Upper lobe of left lung (tissue), 6 donors: ENCODE results near the gene PGLYRP4. TPM values are rescaled to one million over a fixed set of nuclear protein-coding genes. Genes with fewer than 3 reads are reported as not detected.

Experiments used
- ATAC-seq, 2 donors: fragments of 200-7000 bp; cut with Tn5 transposase; one replicate each; pipeline ENCODE4 v1.9.1; 2022; ENCODE audit warnings: mild to moderate bottlenecking in 2 of 2, moderate library complexity in 2 of 2; ENCODE audit not compliant: low FRiP score in 2 of 2
- DNase-seq, 2 donors: peaks; one replicate each; pipeline ENCODE4 v3.0.0-alpha.2; 2019 to 2020
- H3K27ac ChIP-seq, 4 donors: fragments of 200-600 bp; sonication (generic); one replicate each; pipeline ENCODE4 v1.5.1; 2016 to 2019
- H3K27me3 ChIP-seq, 4 donors: fragments of 200-600 bp; sonication (generic); one replicate each; pipeline ENCODE4 v1.5.1; 2017 to 2019
- H3K36me3 ChIP-seq, 4 donors: fragments of 200-600 bp; sonication (generic); one replicate each; pipeline ENCODE4 v1.5.1; 2016 to 2019
- H3K4me1 ChIP-seq, 4 donors: fragments of 200-600 bp; sonication (generic); one replicate each; pipeline ENCODE4 v1.5.1; 2018 to 2019
- H3K4me3 ChIP-seq, 4 donors: fragments of 200-600 bp; sonication (generic); one replicate each; pipeline ENCODE4 v1.5.1; 2017 to 2019; ENCODE audit warnings: mild to moderate bottlenecking in 2 of 4, moderate library complexity in 1 of 4
- H3K9me3 ChIP-seq, 4 donors: fragments of 200-600 bp; sonication (generic); one replicate each; pipeline ENCODE4 v1.5.1; 2018 to 2019
- EP300 ChIP-seq, 4 donors: sonication (generic); formaldehyde crosslinking; IDR thresholded peaks; one replicate each; pipeline ENCODE4 v1.5.1; 2017; ENCODE audit warnings: antibody characterized with exemption in 4 of 4, control low read depth in 2 of 4
- POLR2A ChIP-seq, 4 donors: fragments of 450-650 bp; IDR thresholded peaks; one replicate each; pipeline ENCODE4 v1.5.1; 2016 to 2017; ENCODE audit warnings: antibody characterized with exemption in 4 of 4, mild to moderate bottlenecking in 2 of 4
- POLR2AphosphoS5 ChIP-seq, 2 donors: sonication (generic); formaldehyde crosslinking; IDR thresholded peaks; one replicate each; pipeline ENCODE4 v1.5.1; 2017; ENCODE audit warnings: antibody characterized with exemption in 2 of 2
- WGBS, 2 donors: methylation state at CpG; one replicate each; pipeline ENCODE4 v1.1.5; 2017 to 2018; 5-methylcytosine and 5-hydroxymethylcytosine counted together
- total RNA-seq, 6 donors: library from RNA; depleted of rRNA in 4 of 6; stranded (reverse); fragments of >200 nt in 4 of 6; gene quantifications; one replicate each; pipeline versions ENCODE4 v1.1.0 to v1.2.1, GENCODE V29; 2016 to 2021
- TF ChIP-seq, protein P1 (sequence below), 6 experiments: fragments of 450-650 bp in 4 of 6; fragments of 200-600 bp in 2 of 6; sonication (generic) in 2 of 6; IDR thresholded peaks; one replicate each; pipeline ENCODE4 v1.5.1; 2016 to 2019; ENCODE audit warnings: antibody characterized with exemption in 6 of 6
- donor health status: DM: no; HTN: no; CAD: no; lungs with moderate emphysema.
- donor health status: DM: no; HTN: yes; CAD: no; lungs with severe emphysema.

Gene PGLYRP4
- total RNA-seq, 6 donors from 2014 or later, result not detected

DNA sequence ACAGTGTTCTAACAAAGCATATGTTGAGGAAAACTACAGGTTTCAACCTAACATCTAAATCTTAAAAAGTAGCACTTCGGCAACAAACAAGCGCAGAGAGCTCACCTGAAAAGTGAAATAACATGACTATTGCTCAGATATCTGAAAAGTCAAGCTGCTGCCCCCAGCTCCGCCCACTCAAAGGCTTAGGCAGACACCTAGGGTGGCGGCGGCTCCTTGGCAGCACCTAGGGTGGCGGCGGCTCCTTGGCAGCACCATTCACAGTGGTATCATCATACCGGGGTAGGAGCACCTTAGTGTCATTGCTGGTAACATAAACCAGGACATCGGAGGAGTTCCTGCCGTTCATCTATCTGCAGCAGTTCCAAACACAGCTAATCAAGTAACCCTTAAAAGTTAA is 30.9 kb upstream of the PGLYRP4 start:
- DNase-seq (no peak), ATAC-seq (no peak)
- H3K27me3 ChIP-seq, result no peaks in the 10 kb centered on the region
- WGBS, 2 donors, result 88 to 92% methylated on average over 7 to 10 of the region's 10 CpGs
- H3K9me3 ChIP-seq, result peaks cover 0 to 14% (median 4%) of the 10 kb centered on the region in 4 donors
- H3K4me1 ChIP-seq, result peaks cover 0 to 11% (median 5%) of the 10 kb centered on the region in 4 donors
- H3K27ac ChIP-seq, result no peak overlapping the region
- TF ChIP-seq POLR2AphosphoS5 (IDR thresholded peaks at IDR 0.05), result no peak
- no peak for TF ChIP-seq EP300 (IDR thresholded peaks at IDR 0.05)
- TF ChIP-seq, protein P1, sequence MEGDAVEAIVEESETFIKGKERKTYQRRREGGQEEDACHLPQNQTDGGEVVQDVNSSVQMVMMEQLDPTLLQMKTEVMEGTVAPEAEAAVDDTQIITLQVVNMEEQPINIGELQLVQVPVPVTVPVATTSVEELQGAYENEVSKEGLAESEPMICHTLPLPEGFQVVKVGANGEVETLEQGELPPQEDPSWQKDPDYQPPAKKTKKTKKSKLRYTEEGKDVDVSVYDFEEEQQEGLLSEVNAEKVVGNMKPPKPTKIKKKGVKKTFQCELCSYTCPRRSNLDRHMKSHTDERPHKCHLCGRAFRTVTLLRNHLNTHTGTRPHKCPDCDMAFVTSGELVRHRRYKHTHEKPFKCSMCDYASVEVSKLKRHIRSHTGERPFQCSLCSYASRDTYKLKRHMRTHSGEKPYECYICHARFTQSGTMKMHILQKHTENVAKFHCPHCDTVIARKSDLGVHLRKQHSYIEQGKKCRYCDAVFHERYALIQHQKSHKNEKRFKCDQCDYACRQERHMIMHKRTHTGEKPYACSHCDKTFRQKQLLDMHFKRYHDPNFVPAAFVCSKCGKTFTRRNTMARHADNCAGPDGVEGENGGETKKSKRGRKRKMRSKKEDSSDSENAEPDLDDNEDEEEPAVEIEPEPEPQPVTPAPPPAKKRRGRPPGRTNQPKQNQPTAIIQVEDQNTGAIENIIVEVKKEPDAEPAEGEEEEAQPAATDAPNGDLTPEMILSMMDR (IDR thresholded peaks at IDR 0.05), result no peak
- no peak for TF ChIP-seq POLR2A (IDR thresholded peaks at IDR 0.05)
- H3K4me3 ChIP-seq, result no peak overlapping the region
- H3K36me3 ChIP-seq, result no peaks in the 10 kb centered on the region

DNA sequence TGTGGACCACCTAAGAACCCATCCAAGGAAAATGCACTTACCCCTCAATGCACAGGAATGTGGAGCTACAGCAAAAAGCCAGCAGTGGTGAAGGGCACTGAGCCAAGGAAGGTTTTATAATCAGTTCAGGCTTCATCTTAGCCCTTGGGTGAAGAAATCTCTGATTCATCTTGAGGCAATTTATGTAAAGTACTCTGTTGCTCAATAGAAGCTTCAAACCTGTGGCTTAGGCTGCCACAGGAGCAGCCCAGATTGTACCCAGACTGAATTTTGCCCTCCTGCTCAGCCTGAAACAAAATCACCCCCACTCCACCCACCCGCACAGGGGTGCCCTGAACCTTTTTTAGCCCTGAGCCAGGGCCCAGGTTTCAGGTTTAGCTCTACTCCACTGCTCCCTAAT is 26.9 kb upstream of the PGLYRP4 start, which contains the start of gene S100A12:
TSS of gene S100A12 (minus strand) at position 111 of the 400 bp plus-strand sequence. CDS start 1,029 bp downstream, outside the sequence.
- peak in 1 of 4 donors; percentile 16 for TF ChIP-seq EP300 (IDR thresholded peaks at IDR 0.05)
- peak; percentile 9 to 38 for TF ChIP-seq POLR2AphosphoS5 (IDR thresholded peaks at IDR 0.05)
- TF ChIP-seq, protein P1 (IDR thresholded peaks at IDR 0.05), result no peak
- H3K4me3 ChIP-seq, result no peak within 1 kb of the TSS
- no peaks in the 10 kb centered on the region for H3K27me3 ChIP-seq
- ATAC-seq (peak; percentile 44 to 81), DNase-seq (peak in 1 of 2 donors; percentile 76)
- H3K4me1 ChIP-seq, result peaks cover 0 to 11% (median 5%) of the 10 kb centered on the region in 4 donors
- no peaks in the 10 kb centered on the region for H3K9me3 ChIP-seq
- no peaks in the 10 kb centered on the region for H3K36me3 ChIP-seq
- peak within 1 kb of the TSS; percentile 27 to 81 (median 46) for H3K27ac ChIP-seq
- WGBS, 2 donors, result 35 to 83% methylated on average over 1 of the region's 1 CpG

DNA sequence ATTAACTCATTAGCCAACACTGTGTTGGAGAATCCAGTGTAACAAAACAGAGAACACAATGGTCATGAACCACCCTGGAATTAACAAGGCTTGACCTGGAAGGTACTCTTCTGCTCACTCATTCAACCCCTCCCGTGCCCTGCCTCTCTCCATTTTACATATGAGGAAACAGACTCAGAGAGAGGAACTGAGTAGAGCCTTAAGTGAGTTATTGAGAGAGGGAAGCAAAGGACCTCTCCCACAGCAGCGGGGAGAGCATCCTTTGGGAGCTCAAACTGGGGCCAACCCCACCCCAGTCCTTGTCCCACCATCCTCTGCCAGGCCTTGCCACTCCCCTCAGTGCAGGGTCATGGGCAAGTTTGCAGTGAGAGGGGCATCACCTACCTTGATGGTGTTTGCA is 25.4 kb upstream of the PGLYRP4 start:
- no peak for TF ChIP-seq POLR2AphosphoS5 (IDR thresholded peaks at IDR 0.05)
- TF ChIP-seq, protein P1 (IDR thresholded peaks at IDR 0.05), result no peak
- TF ChIP-seq POLR2A (IDR thresholded peaks at IDR 0.05), result no peak
- TF ChIP-seq EP300 (IDR thresholded peaks at IDR 0.05), result no peak
- peak in 1 of 2 donors; percentile 54 for ATAC-seq
- WGBS, 2 donors, result 53 to 57% methylated on average over 2 of the region's 2 CpGs
- no peak overlapping the region for H3K4me3 ChIP-seq
- H3K27ac ChIP-seq, result peak overlapping the region in 3 of 4 donors; percentile 43 to 81 (median 47)
- no peaks in the 10 kb centered on the region for H3K27me3 ChIP-seq
- DNase-seq, result peak in 1 of 2 donors; percentile 55
- H3K4me1 ChIP-seq, result peaks cover 0 to 11% (median 5%) of the 10 kb centered on the region in 4 donors
- no peaks in the 10 kb centered on the region for H3K9me3 ChIP-seq
- no peaks in the 10 kb centered on the region for H3K36me3 ChIP-seq

DNA sequence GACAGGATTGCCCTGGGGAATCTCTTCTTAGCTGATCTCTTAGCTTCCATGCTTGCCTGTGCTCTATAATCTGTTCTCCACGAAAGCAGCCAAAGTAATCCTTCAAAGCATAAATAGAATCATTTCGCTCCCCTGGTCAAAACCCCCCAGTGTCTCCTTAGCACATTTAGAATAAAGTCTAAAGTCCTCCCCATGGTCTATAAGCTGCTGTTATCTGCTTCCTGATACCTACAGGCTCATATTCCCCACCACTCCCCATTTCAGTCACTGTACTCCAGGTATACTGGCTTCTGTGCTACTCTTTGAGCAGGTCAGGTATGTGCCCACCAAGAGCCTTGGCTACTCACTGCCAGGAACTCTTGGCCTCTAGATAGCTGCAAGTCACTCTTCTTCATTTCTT is 23.9 kb upstream of the PGLYRP4 start:
- Histone ChIP-seq H3K4me3 (no peak overlapping the region), H3K36me3 (no peaks in the 10 kb centered on the region), H3K27ac (no peak overlapping the region), H3K27me3 (no peaks in the 10 kb centered on the region), H3K9me3 (no peaks in the 10 kb centered on the region), H3K4me1 (peaks cover 0 to 13% (median 9%) of the 10 kb centered on the region in 4 donors)
- TF ChIP-seq, protein P1 (IDR thresholded peaks at IDR 0.05), result no peak
- no peak for TF ChIP-seq EP300 (IDR thresholded peaks at IDR 0.05)
- TF ChIP-seq POLR2A (IDR thresholded peaks at IDR 0.05), result no peak
- no peak for TF ChIP-seq POLR2AphosphoS5 (IDR thresholded peaks at IDR 0.05)
- 91 to 94% methylated on average over 2 of the region's 2 CpGs for WGBS, 2 donors
- no peak for DNase-seq
- no peak for ATAC-seq

DNA sequence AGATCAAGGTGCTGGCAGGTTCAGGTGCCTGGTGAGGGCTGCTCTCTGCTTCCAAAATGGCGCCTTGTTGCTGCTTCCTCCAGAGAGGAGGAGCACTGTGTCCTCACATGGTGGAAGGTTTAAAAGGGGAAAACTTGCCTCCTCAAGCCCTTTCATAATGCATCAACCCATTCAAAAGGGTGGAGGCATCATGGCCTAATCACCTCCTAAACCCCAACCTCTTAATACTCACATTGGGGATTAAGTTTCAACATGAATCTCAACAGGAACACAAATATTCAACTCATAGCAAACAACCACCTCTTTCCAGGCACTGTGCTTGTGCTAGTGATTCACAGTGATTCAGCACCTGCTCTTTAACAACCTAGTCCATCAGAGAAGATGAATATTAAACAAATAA is 22.6 kb upstream of the PGLYRP4 start:
- H3K27me3 ChIP-seq, result no peaks in the 10 kb centered on the region
- ATAC-seq, result no peak

More for the DNA sequence above, 22.6 kb upstream of the PGLYRP4 start:
- Histone ChIP-seq H3K9me3 (no peaks in the 10 kb centered on the region), H3K4me1 (peaks cover 0 to 18% (median 9%) of the 10 kb centered on the region in 4 donors), H3K27ac (peak overlapping the region in 1 of 4 donors; percentile 54), H3K4me3 (no peak overlapping the region), H3K36me3 (no peaks in the 10 kb centered on the region)
- 71 to 88% methylated on average over 1 of the region's 1 CpG for WGBS, 2 donors
- DNase-seq, result no peak
- TF ChIP-seq POLR2A (IDR thresholded peaks at IDR 0.05), result no peak
- TF ChIP-seq EP300 (IDR thresholded peaks at IDR 0.05), result no peak
- TF ChIP-seq, protein P1 (IDR thresholded peaks at IDR 0.05), result no peak
- no peak for TF ChIP-seq POLR2AphosphoS5 (IDR thresholded peaks at IDR 0.05)
